IMR-90 (cell line): ENCODE measurements around the gene SLC27A2. TPM values are rescaled to one million over a fixed set of nuclear protein-coding genes. Genes with fewer than 3 reads are reported as not detected.

Source experiments
- ATAC-seq: fragments of 200-7000 bp; cut with Tn5 transposase; 2 replicates; pipeline ENCODE4 v1.9.1; 2020; ENCODE audit warnings: low read depth, mild to moderate bottlenecking, moderate library complexity
- BruUV-seq: library from RNA; stranded (reverse); fragments of 400-500 nt; replicated peaks from 2 replicates; lab custom pipeline; 2021; lab: Mats Ljungman, UMichigan
- CTCF ChIA-PET: fragments of 300-600 bp; formaldehyde crosslinking; extraction: SDS; loops from one replicate; lab custom pipeline; 2021; ENCODE audit warnings: antibody characterized with exemption; lab: Yijun Ruan, JAX
- POLR2A ChIA-PET: fragments of 300-600 bp; sonication (Branson Sonifier 250); formaldehyde crosslinking; loops from one replicate; lab custom pipeline; 2022; ENCODE audit warnings: antibody characterized with exemption; ENCODE audit not compliant: unreplicated experiment; lab: Charles Lee
- DNase-seq: peaks from one replicate; pipeline ENCODE4 v3.0.0; 2013
- H2AFZ ChIP-seq: replicated peaks from 2 replicates; pipeline ENCODE3; 2013; ENCODE audit warnings: low read length, mild to moderate bottlenecking; ENCODE audit not compliant: poor library complexity
- H2AK5ac ChIP-seq: 2 replicates; pipeline ENCODE4 v1.6.1; 2013; ENCODE audit warnings: low read depth, low read length, inconsistent platforms
- H2AK9ac ChIP-seq: replicated peaks from 2 replicates; pipeline ENCODE3; 2013; ENCODE audit warnings: mild to moderate bottlenecking, low read depth, low read length, moderate library complexity; ENCODE audit not compliant: poor library complexity
- H2BK120ac ChIP-seq: 2 replicates; pipeline ENCODE4 v1.6.1; 2013; ENCODE audit warnings: low read depth, low read length, inconsistent platforms
- H2BK15ac ChIP-seq: 3 replicates; pipeline ENCODE4 v1.6.1; 2013; ENCODE audit warnings: low read depth, low read length, inconsistent platforms
- H2BK20ac ChIP-seq: 2 replicates; pipeline ENCODE4 v1.6.1; 2013; ENCODE audit warnings: low read depth, mild to moderate bottlenecking, inconsistent platforms, low read length, moderate library complexity
- H2BK5ac ChIP-seq: 2 replicates; pipeline ENCODE4 v1.6.1; 2013; ENCODE audit warnings: mild to moderate bottlenecking, low read depth, low read length, inconsistent platforms; ENCODE audit not compliant: poor library complexity, severe bottlenecking
- H3K14ac ChIP-seq: replicated peaks from 2 replicates; pipeline ENCODE4 v1.6.1; 2013; ENCODE audit warnings: low read depth, low read length, inconsistent platforms
- H3K18ac ChIP-seq: 2 replicates; pipeline ENCODE4 v1.6.1; 2013; ENCODE audit warnings: low read depth, low read length, control low read depth
- H3K23ac ChIP-seq: 2 replicates; pipeline ENCODE4 v1.6.1; 2013; ENCODE audit warnings: low read depth, low read length, inconsistent platforms
- H3K27ac ChIP-seq: 2 replicates; pipeline ENCODE4 v1.5.1; 2013; ENCODE audit warnings: mild to moderate bottlenecking, control low read depth, low read length; ENCODE audit not compliant: insufficient read depth
- H3K27me3 ChIP-seq: 2 replicates; pipeline ENCODE4 v1.6.1; 2013; ENCODE audit warnings: low read length; ENCODE audit not compliant: control insufficient read depth, insufficient read depth
- H3K36me3 ChIP-seq: 2 replicates; pipeline ENCODE4 v1.6.1; 2013; ENCODE audit warnings: low read length, mixed read lengths; ENCODE audit not compliant: control insufficient read depth, insufficient read depth
- H3K4ac ChIP-seq: 2 replicates; pipeline ENCODE4 v1.6.1; 2013; ENCODE audit warnings: low read depth, low read length, inconsistent platforms
- H3K4me1 ChIP-seq: 2 replicates; pipeline ENCODE4 v1.6.1; 2013; ENCODE audit warnings: low read length, mixed read lengths; ENCODE audit not compliant: control insufficient read depth, insufficient read depth
- H3K4me2 ChIP-seq: 2 replicates; pipeline ENCODE4 v1.6.1; 2013; ENCODE audit warnings: low read depth, mild to moderate bottlenecking, control low read depth, low read length, moderate library complexity
- H3K4me3 ChIP-seq: 2 replicates; pipeline ENCODE4 v1.5.1; 2013; ENCODE audit warnings: low read depth, mild to moderate bottlenecking, control low read depth, low read length, moderate library complexity; ENCODE audit not compliant: insufficient read depth
- H3K56ac ChIP-seq: 2 replicates; pipeline ENCODE4 v1.6.1; 2013; ENCODE audit warnings: low read length, inconsistent platforms; ENCODE audit not compliant: insufficient read depth; ENCODE audit errors: extremely low read depth
- H3K79me1 ChIP-seq, 2 experiments: 2 replicates each; pipeline ENCODE4 v1.6.1; 2013; ENCODE audit warnings: low read length in 2 of 2, inconsistent platforms in 1 of 2, low read depth in 1 of 2
- H3K9ac ChIP-seq: 2 replicates; pipeline ENCODE4 v1.6.1; 2013; ENCODE audit warnings: low read depth, low read length, control low read depth
- H3K9me1 ChIP-seq: 2 replicates; pipeline ENCODE4 v1.6.1; 2013; ENCODE audit warnings: low read length, inconsistent platforms; ENCODE audit not compliant: insufficient read depth
- H3K9me3 ChIP-seq: 2 replicates; pipeline ENCODE4 v1.6.1; 2013; ENCODE audit warnings: low read length; ENCODE audit not compliant: control insufficient read depth, insufficient read depth
- H4K20me1 ChIP-seq: 2 replicates; pipeline ENCODE4 v1.6.1; 2013; ENCODE audit warnings: low read length, inconsistent platforms; ENCODE audit not compliant: insufficient read depth
- H4K5ac ChIP-seq: 2 replicates; pipeline ENCODE4 v1.6.1; 2013; ENCODE audit warnings: mild to moderate bottlenecking, low read depth, low read length, control low read depth
- H4K8ac ChIP-seq, 2 experiments: 2 replicates each; pipeline ENCODE4 v1.6.1; 2013; ENCODE audit warnings: low read depth in 2 of 2, low read length in 2 of 2, control low read depth in 1 of 2, inconsistent platforms in 1 of 2
- H4K91ac ChIP-seq: 2 replicates; pipeline ENCODE4 v1.6.1; 2013; ENCODE audit warnings: low read depth, low read length, inconsistent platforms; ENCODE audit not compliant: insufficient read depth
- BHLHE40 ChIP-seq: fragments of 150-350 bp; IDR thresholded peaks from 2 replicates; pipeline ENCODE4 v1.6.1; 2016; ENCODE audit warnings: mild to moderate bottlenecking, low read depth, low read length
- CEBPB ChIP-seq: IDR thresholded peaks from 2 replicates; pipeline ENCODE4 v1.6.1; 2012; ENCODE audit warnings: low read depth, low read length, improper control_type of control experiment
- CHD1 ChIP-seq: IDR thresholded peaks from 2 replicates; pipeline ENCODE4 v1.6.1; 2012; ENCODE audit warnings: low read depth, low read length, improper control_type of control experiment
- ELK1 ChIP-seq: fragments of 150-350 bp; IDR thresholded peaks from 2 replicates; pipeline ENCODE4 v1.6.1; 2016; ENCODE audit warnings: low read depth, mild to moderate bottlenecking, low read length, moderate library complexity, borderline replicate concordance
- FOS ChIP-seq: fragments of 150-350 bp; IDR thresholded peaks from 2 replicates; pipeline ENCODE4 v1.6.1; 2016; ENCODE audit warnings: low read depth, low read length
- MAFK ChIP-seq: IDR thresholded peaks from 2 replicates; pipeline ENCODE4 v1.6.1; 2012; ENCODE audit warnings: low read depth, low read length, improper control_type of control experiment
- MAZ ChIP-seq: IDR thresholded peaks from 2 replicates; pipeline ENCODE4 v1.6.1; 2012; ENCODE audit warnings: low read depth, mild to moderate bottlenecking, low read length, improper control_type of control experiment, moderate library complexity, borderline replicate concordance
- MXI1 ChIP-seq: IDR thresholded peaks from 2 replicates; pipeline ENCODE4 v1.6.1; 2012; ENCODE audit warnings: low read depth, mild to moderate bottlenecking, low read length, moderate library complexity, borderline replicate concordance
- NFE2L2 ChIP-seq: fragments of 150-350 bp; IDR thresholded peaks from 2 replicates; pipeline ENCODE4 v1.6.1; 2016; ENCODE audit warnings: low read depth, mild to moderate bottlenecking, low read length
- POLR2A ChIP-seq: IDR thresholded peaks from 2 replicates; pipeline ENCODE4 v1.6.1; 2012; ENCODE audit warnings: mild to moderate bottlenecking, low read depth, low read length
- RAD21 ChIP-seq: IDR thresholded peaks from 2 replicates; pipeline ENCODE4 v1.6.1; 2012; ENCODE audit warnings: low read length, improper control_type of control experiment
- RCOR1 ChIP-seq: IDR thresholded peaks from 2 replicates; pipeline ENCODE4 v1.6.1; 2012; ENCODE audit warnings: mild to moderate bottlenecking, low read length, improper control_type of control experiment; ENCODE audit not compliant: insufficient replicate concordance
- RFX5 ChIP-seq: IDR thresholded peaks from 2 replicates; pipeline ENCODE4 v1.8.0; 2012; ENCODE audit warnings: low read depth, mild to moderate bottlenecking, low read length, moderate library complexity
- SMC3 ChIP-seq: fragments of 150-350 bp; IDR thresholded peaks from 2 replicates; pipeline ENCODE4 v1.6.1; 2016; ENCODE audit warnings: low read depth, mild to moderate bottlenecking, antibody characterized with exemption, low read length, moderate library complexity
- WGBS, 2 experiments: methylation state at CpG; one replicate each; pipeline versions ENCODE4 v1.1.5 to v1.1.7; 2013; ENCODE audit warnings: missing lambda C conversion rate in 2 of 2; ENCODE audit not compliant: insufficient read length in 1 of 2; ENCODE audit errors: extremely low coverage in 2 of 2; 5-methylcytosine and 5-hydroxymethylcytosine counted together
- dilution Hi-C: fragments of 300-500 bp; cut with HindIII; formaldehyde crosslinking; loops from one replicate; pipeline ENCODE4 v1.14.3; 2018; ENCODE audit warnings: low sequenced_read_pairs; ENCODE audit not compliant: unreplicated experiment
- in situ Hi-C: fragments of 300-500 bp; cut with MboI; formaldehyde crosslinking; loops from 3 replicates; pipeline ENCODE4 v1.14.3; 2019; ENCODE audit warnings: low sequenced_read_pairs, inconsistent platforms, mixed read lengths
- intact Hi-C: fragments of 100-400 bp; cut with micrococcal nuclease; formaldehyde crosslinking; loops from 2 replicates; pipeline ENCODE4 v1.10.0; 2022
- polyA plus RNA-seq, 3 experiments: library from polyadenylated mRNA; depleted of rRNA; stranded (reverse); fragments of >200 nt; gene quantifications; 2 replicates each; pipeline ENCODE4 v1.2.3, GENCODE V29; 2012; ENCODE audit warnings: low replicate concordance in 1 of 3
- total RNA-seq: library from RNA; depleted of rRNA; stranded (reverse); fragments of >200 nt; gene quantifications from 2 replicates; pipeline ENCODE4 v1.2.3, GENCODE V29; 2012
- TF ChIP-seq, protein P1 (sequence below): fragments of 150-350 bp; IDR thresholded peaks from 2 replicates; pipeline ENCODE4 v1.6.1; 2017; ENCODE audit warnings: mild to moderate bottlenecking, antibody characterized with exemption, low read length, low read depth
- TF ChIP-seq, protein P2 (sequence below): conservative IDR thresholded peaks from 2 replicates; pipeline ENCODE4 v1.5.1; 2012; ENCODE audit warnings: mild to moderate bottlenecking, low read depth, low read length, improper control_type of control experiment

SLC27A2 gene
- total and polyA plus RNA-seq, 2 of the 4 experiments (the other 2 are of a cell fraction), result under 0.01 TPM; not detected in 1

GRCh38 chr15:50257924-50258323 lies 75.9 kb downstream of the SLC27A2 start:
- H3K79me1 ChIP-seq, result no peaks in the 10 kb centered on the region
- H2BK120ac ChIP-seq, result no peak overlapping the region
- H3K4me3 ChIP-seq, result no peak overlapping the region
- peaks cover 10% of the 10 kb centered on the region for H3K4me1 ChIP-seq
- no peaks in the 10 kb centered on the region for H4K20me1 ChIP-seq
- no peak overlapping the region for H4K5ac ChIP-seq
- H2AK9ac ChIP-seq, result no peak overlapping the region
- H3K4me2 ChIP-seq, result no peak overlapping the region
- DNase-seq, result peak; percentile 77
- H4K8ac ChIP-seq, result no peak overlapping the region
- H3K56ac ChIP-seq, result no peak overlapping the region
- peaks cover 7% of the 10 kb centered on the region for H3K9me1 ChIP-seq
- 0 out of 3 replicates have a peak overlapping the region, but pooled peaks have one; percentile 72 for H2BK15ac ChIP-seq
- POLR2A ChIA-PET, result no interaction called here
- no peak overlapping the region for H2AK5ac ChIP-seq
- dilution Hi-C loops (no loop called here), in situ Hi-C loops (no loop called here), intact Hi-C loops (no loop called here)
- CTCF ChIA-PET, result interaction anchor here (1.2 kb wide), 1 partner anchor 14 kb away, joined by 3 read pairs; no protein-coding TSS in a partner anchor
- ATAC-seq, result no peak
- no peaks in the 10 kb centered on the region for H3K9me3 ChIP-seq
- no peak overlapping the region for H2BK20ac ChIP-seq
- H2AFZ ChIP-seq, result no peak overlapping the region
- no peaks in the 10 kb centered on the region for H3K36me3 ChIP-seq
- BruUV-seq, result no TSS peak
- H3K23ac ChIP-seq, result no peak overlapping the region
- no CpG with 5 or more reads among the region's 3 CpGs for WGBS, 2 experiments
- no peak overlapping the region for H3K27ac ChIP-seq
- no peak overlapping the region for H3K14ac ChIP-seq
- H3K9ac ChIP-seq, result no peak overlapping the region
- no peak overlapping the region for H4K91ac ChIP-seq
- TF ChIP-seq RFX5, result no peak
- TF ChIP-seq, protein P1, sequence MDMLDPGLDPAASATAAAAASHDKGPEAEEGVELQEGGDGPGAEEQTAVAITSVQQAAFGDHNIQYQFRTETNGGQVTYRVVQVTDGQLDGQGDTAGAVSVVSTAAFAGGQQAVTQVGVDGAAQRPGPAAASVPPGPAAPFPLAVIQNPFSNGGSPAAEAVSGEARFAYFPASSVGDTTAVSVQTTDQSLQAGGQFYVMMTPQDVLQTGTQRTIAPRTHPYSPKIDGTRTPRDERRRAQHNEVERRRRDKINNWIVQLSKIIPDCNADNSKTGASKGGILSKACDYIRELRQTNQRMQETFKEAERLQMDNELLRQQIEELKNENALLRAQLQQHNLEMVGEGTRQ, result no peak
- TF ChIP-seq NFE2L2, result no peak
- TF ChIP-seq, protein P2, sequence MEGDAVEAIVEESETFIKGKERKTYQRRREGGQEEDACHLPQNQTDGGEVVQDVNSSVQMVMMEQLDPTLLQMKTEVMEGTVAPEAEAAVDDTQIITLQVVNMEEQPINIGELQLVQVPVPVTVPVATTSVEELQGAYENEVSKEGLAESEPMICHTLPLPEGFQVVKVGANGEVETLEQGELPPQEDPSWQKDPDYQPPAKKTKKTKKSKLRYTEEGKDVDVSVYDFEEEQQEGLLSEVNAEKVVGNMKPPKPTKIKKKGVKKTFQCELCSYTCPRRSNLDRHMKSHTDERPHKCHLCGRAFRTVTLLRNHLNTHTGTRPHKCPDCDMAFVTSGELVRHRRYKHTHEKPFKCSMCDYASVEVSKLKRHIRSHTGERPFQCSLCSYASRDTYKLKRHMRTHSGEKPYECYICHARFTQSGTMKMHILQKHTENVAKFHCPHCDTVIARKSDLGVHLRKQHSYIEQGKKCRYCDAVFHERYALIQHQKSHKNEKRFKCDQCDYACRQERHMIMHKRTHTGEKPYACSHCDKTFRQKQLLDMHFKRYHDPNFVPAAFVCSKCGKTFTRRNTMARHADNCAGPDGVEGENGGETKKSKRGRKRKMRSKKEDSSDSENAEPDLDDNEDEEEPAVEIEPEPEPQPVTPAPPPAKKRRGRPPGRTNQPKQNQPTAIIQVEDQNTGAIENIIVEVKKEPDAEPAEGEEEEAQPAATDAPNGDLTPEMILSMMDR, result no peak
- no peak for TF ChIP-seq FOS
- TF ChIP-seq RAD21, result no peak
- no peak for TF ChIP-seq BHLHE40
- TF ChIP-seq ELK1, result no peak
- TF ChIP-seq MXI1, result no peak
- TF ChIP-seq POLR2A, result no peak
- TF ChIP-seq MAFK, result no peak
- TF ChIP-seq CEBPB, result peak; percentile 78
- peak; percentile 63 for TF ChIP-seq RCOR1
- TF ChIP-seq MAZ, result no peak
- no peak for TF ChIP-seq SMC3
- no peak for TF ChIP-seq CHD1
- H3K27me3 ChIP-seq, result peaks cover 7% of the 10 kb centered on the region; the same call in 1 of the 2 replicates
- no peak overlapping the region for H2BK5ac ChIP-seq
- no peak overlapping the region for H3K4ac ChIP-seq
- no peak overlapping the region for H3K18ac ChIP-seq
